ENCODE data around the gene SOX10. TPM values are rescaled to one million over a fixed set of nuclear protein-coding genes. Genes with fewer than 3 reads are reported as not detected.

SOX10 gene
- total and polyA plus RNA-seq, 3 donors from 2014 or later: 5.0 to 6.1 (median 5.4) TPM

- no peaks in the 10 kb centered on the region for H3K36me3 ChIP-seq (ENCODE audit: low read depth, missing control alignments)
- peaks cover 43% of the 10 kb centered on the region for H3K4me1 ChIP-seq
- no peak for DNase-seq
- intact Hi-C loops (cut with DNase I; ENCODE audit: low total_unique reads): no loop called here
- 81 to 93% methylated on average over 2 of the region's 2 CpGs for WGBS, 2 donors
- H3K27ac ChIP-seq: no peak overlapping the region
- TF ChIP-seq POLR2A (IDR thresholded peaks at IDR 0.05) (no peak), CTCF (IDR thresholded peaks at IDR 0.05) (no peak)
- H3K4me3 ChIP-seq: no peak overlapping the region
- no peaks in the 10 kb centered on the region for H3K27me3 ChIP-seq
- no peaks in the 10 kb centered on the region for H3K9me3 ChIP-seq
Measured at GRCh38 chr22:37930952-37931440, 53.4 kb downstream of the SOX10 start.

GRCh38 chr22:37930270-37930951 is 53.9 kb downstream of the SOX10 start:
- no peak for TF ChIP-seq POLR2A (IDR thresholded peaks at IDR 0.05)
- peak in 1 of 3 experiments; percentile 44 for TF ChIP-seq CTCF (IDR thresholded peaks at IDR 0.05)
- 69 to 80% methylated on average over 8 to 11 of the region's 11 CpGs for WGBS, 2 donors
- Histone ChIP-seq H3K9me3 (no peaks in the 10 kb centered on the region), H3K4me1 (peaks cover 43% of the 10 kb centered on the region), H3K4me3 (no peak overlapping the region), H3K27me3 (no peaks in the 10 kb centered on the region), H3K36me3 (ENCODE audit: low read depth, missing control alignments) (no peaks in the 10 kb centered on the region), H3K27ac (peak overlapping the region in 1 of 2 donors; percentile 19)
- peak; percentile 57 for DNase-seq
- intact Hi-C loops (cut with DNase I; ENCODE audit: low total_unique reads): no loop called here

- TF ChIP-seq POLR2A (IDR thresholded peaks at IDR 0.05): no peak
- no peak for TF ChIP-seq CTCF (IDR thresholded peaks at IDR 0.05)
- Histone ChIP-seq H3K27me3 (no peaks in the 10 kb centered on the region), H3K36me3 (ENCODE audit: low read depth, missing control alignments) (no peaks in the 10 kb centered on the region), H3K27ac (no peak overlapping the region), H3K4me1 (peaks cover 43% of the 10 kb centered on the region), H3K9me3 (no peaks in the 10 kb centered on the region), H3K4me3 (no peak overlapping the region)
- intact Hi-C loops (cut with DNase I; ENCODE audit: low total_unique reads): no loop called here
- WGBS, 2 donors: 93 to 98% methylated on average over 3 to 5 of the region's 5 CpGs
- DNase-seq: no peak
Measured at GRCh38 chr22:37929390-37929789, 55.0 kb downstream of the SOX10 start.

GRCh38 chr22:37927637-37927936 is 56.8 kb downstream of the SOX10 start:
- Histone ChIP-seq H3K27ac (no peak overlapping the region), H3K36me3 (ENCODE audit: low read depth, missing control alignments) (no peaks in the 10 kb centered on the region), H3K27me3 (no peaks in the 10 kb centered on the region), H3K4me3 (no peak overlapping the region), H3K4me1 (peaks cover 25% of the 10 kb centered on the region), H3K9me3 (no peaks in the 10 kb centered on the region)
- intact Hi-C loops (cut with DNase I; ENCODE audit: low total_unique reads): no loop called here
- 97% methylated on average over 5 of the region's 5 CpGs for WGBS, 2 donors
- DNase-seq: no peak
- no peak for TF ChIP-seq POLR2A (IDR thresholded peaks at IDR 0.05)
- no peak for TF ChIP-seq CTCF (IDR thresholded peaks at IDR 0.05)
